Iris pigment epithelial cell (primary cell): Measurements from ENCODE around the gene SMYD4.
"Not testable (repeated sequence)": the region's sequence is repeated elsewhere in the genome, so short reads cannot be mapped to it uniquely, and the experiment has no call there.

Experiments used
- DNase-seq: peaks from one replicate; pipeline ENCODE4 v3.0.0-alpha.2; 2011; ENCODE audit warnings: low read depth

SMYD4 gene

DNA sequence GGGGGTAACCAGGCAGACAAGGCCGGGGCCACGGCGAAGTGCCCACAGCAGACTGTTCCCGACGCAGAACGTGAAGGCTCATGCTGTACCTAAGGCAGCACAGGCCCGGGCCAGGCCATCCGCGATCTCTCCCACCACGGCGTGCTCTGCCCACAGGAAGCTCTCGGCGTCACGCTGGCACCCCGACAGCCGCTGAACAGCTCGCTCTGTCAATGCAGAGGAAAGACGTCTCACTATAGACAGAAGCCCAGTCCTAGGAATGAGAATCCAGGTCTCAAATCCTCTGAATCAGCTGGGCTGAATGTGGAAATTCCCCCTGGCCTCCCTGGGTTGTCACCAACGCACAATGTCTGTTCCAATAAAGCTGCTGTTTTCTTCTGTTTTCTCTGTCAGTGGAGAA, 46.4 kb downstream of the SMYD4 start:
- no peak for DNase-seq

DNA sequence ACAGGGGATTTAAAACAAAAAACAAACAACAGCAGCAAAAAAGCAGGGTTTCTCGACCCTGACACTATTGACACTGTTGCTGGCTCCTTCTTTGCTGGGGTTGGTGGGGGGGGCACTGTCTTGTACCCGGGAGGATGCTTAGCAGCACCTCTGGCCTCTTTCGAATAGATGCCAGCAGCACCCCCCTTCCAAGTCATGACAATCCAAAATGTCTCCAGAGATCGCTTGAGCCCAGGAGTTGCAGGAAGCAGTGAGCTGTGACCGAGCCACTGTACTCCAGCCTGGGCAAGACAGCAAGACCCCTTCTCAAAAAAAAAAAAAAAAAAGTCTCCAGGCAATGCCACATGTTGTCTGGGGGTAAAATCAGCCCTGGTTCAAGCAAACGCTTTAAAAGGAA, 47.5 kb downstream of the SMYD4 start:
- DNase-seq, result no peak

GRCh38 chr17:1779571-1780131, 50.1 kb downstream of the SMYD4 start:
- peak; percentile 95 for DNase-seq

DNA sequence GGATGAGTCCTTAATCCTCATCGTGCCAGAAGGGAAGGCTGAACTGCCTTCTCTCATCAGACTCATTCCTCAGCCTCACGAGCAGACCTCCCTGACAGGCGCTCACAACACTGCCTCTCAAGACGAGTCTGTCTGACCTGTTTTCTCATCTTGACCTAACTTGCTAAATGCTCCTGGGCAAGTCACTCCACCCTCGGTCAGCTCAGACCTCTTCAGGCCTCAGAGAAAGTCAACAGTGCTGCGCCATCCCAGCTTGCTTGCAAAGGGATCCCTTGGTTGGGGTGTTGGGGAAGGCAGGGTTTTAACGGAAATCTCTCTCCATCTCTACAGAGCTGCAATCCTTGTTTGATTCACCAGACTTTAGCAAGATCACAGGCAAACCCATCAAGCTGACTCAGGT, 52.8 kb downstream of the SMYD4 start:
- no peak for DNase-seq

GRCh38 chr17:1776328-1776727, 53.4 kb downstream of the SMYD4 start:
- DNase-seq, result no peak

DNA sequence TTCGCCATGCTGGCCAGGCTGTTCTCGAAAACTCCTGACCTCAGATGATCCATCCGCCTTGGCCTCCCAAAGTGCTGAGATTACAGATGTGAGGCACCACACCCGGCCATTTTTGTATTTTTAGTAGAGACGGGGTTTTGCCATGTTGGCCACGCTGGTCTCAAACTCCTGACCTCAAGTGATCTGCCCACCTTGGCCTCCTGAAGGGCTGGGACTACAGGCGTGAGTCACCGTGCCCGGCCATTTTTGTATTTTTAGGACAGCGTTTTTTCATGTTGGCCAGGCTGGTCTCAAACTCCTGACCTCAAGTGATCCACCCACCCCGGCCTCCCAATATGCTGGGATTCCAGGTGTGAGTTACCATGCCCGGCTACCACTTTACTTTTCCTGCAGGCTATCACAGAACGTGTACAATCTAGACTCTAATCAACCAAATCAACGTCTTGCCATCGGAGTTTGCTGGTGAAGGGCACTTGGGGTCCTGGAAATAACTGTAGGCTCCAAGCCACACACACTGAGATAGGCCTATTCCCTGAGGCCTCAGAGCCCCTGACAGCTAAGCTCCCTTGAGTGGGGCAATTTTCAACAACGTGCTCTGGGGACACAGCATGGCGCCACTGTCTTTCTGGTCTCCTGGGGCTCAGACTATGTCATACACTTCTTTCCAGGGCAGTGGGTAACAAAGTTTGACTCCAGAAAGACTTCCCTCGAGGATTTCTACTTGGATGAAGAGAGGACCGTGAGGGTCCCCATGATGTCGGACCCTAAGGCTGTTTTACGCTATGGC, 55.1 kb downstream of the SMYD4 start:
- DNase-seq, result no peak

DNA sequence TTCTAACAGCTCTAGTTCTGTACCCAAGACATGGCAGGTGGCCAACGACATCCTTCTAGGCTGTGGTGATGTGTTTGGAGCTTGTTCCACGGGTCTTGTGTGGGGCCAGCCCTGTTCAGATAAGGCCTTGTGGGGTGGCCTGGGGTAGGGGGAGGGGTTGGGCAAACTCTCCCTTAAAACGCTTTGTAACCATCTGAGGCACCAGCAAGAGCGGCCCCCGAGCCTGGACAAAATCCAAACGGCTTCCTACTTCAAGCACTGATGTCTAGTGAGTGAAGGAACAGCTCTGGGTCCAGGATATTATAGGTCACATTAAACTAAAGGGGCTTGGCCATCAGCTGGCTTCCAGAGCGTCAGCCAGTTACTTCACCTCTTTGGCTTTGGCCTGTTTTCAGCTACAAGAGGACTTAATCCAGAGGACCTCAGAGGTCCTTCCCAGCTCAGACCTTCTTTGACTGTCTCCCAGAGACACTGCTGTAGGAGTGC, 56.0 kb downstream of the SMYD4 start:
- peak; percentile 45 for DNase-seq

DNA sequence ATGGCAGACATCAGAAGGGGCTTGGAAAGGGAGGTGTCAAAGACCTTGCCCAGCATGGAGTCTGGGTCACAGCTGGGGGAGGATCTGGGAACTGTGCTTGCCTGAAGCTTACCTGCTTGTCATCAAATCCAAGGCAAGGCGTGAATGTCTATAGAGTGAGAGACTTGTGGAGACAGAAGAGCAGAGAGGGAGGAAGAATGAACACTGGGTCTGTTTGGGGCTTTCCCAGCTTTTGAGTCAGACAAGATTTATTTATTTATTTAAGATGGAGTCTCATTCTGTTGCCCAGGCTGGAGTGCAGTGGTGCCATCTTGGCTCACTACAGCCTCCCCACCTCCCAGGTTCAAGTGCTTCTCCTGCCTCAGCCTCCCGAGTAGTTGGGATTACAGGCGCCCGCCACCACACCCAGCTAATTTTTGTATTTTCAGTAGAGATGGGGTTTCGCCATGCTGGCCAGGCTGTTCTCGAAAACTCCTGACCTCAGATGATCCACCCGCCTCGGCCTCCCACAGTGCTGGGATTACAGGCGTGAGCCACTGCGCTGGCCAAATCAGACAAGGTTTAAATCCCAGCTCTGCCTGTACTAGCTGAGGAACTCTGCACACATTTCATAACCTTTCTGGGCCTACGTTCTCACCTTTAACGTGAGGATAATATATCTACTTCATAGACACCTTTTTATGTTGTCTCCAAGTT, 56.6 kb downstream of the SMYD4 start:
- peak; percentile 77 for DNase-seq

- no peak for DNase-seq
These were observed 59.8 kb downstream of the SMYD4 start for GRCh38 chr17:1769822-1770477.

- DNase-seq, result no peak
These were observed 62.3 kb downstream of the SMYD4 start for GRCh38 chr17:1767358-1767757.

DNA sequence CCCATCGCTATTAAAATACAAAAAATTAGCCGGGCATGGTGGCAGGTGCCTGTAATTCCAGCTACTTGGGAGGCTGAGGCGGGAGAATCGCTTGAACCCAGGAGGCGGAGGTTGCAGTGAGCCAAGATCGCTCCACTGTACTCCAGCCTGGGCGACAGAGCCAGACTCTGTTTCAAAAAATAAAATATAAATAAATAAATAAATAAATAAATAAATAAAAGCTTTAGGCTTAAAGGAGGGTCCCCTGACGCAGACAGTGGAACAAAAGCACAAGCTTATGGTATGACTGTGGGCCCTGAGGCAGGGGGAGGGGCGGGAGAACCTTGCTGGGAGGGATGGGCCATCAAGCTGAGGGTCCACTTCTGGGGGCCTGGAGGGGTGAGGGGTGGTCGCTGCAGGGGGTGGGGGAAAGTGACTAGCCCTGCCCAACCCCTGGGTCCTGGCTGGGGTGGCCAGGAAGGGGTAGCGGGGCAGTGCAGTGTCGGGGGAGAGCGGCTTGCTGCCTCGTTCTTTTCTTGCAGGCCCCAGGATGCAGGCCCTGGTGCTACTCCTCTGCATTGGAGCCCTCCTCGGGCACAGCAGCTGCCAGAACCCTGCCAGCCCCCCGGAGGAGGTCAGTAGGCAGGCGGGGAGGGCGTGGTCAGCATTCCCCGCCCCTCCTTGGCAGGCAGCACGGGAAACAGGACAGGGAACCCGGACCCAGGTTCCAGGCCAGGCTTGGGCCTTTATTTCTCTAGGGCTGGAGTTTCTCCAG, 63.1 kb downstream of the SMYD4 start:
- no peak for DNase-seq

DNA sequence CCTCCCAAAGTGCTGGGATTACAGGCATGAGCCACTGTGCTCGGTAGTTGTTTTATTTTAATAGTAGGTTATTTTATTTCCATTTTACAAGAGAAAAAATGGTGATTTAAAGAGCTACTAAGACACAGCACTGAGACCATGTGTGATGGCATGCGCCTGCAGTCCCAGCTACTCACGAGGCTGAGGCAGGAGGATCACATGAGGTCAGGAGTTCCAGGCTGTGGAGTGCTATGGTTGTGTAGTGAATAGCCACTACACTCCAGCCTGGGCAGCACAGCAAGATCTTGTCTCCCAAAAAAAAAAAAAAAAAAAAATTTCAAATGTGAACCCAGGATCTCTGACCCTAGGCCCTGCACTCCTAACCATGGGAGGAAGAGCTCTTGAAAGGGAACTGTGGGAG, 64.1 kb downstream of the SMYD4 start:
- no peak for DNase-seq

DNA sequence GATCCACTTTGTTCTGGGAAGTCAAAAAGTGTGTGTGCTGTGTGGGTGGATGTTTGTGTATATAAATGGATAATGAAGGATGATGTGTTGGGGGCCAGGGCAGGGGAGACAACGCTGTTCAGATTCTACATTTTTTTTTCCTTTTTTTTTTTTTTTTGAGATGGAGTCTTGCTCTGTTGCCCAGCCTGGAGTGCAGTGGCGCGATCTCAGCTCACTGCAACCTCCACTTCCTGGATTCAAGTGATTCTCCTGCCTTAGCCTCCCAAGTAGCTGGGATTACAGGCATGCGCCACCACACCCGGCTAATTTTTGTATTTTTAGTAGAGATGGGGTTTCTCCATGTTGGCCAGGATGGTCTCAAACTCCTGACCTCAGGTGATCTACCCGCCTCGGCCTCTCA, 65.0 kb downstream of the SMYD4 start:
- DNase-seq, result not testable (repeated sequence)

GRCh38 chr17:1764284-1764683, 65.4 kb downstream of the SMYD4 start:
- peak; percentile 95 for DNase-seq

DNA sequence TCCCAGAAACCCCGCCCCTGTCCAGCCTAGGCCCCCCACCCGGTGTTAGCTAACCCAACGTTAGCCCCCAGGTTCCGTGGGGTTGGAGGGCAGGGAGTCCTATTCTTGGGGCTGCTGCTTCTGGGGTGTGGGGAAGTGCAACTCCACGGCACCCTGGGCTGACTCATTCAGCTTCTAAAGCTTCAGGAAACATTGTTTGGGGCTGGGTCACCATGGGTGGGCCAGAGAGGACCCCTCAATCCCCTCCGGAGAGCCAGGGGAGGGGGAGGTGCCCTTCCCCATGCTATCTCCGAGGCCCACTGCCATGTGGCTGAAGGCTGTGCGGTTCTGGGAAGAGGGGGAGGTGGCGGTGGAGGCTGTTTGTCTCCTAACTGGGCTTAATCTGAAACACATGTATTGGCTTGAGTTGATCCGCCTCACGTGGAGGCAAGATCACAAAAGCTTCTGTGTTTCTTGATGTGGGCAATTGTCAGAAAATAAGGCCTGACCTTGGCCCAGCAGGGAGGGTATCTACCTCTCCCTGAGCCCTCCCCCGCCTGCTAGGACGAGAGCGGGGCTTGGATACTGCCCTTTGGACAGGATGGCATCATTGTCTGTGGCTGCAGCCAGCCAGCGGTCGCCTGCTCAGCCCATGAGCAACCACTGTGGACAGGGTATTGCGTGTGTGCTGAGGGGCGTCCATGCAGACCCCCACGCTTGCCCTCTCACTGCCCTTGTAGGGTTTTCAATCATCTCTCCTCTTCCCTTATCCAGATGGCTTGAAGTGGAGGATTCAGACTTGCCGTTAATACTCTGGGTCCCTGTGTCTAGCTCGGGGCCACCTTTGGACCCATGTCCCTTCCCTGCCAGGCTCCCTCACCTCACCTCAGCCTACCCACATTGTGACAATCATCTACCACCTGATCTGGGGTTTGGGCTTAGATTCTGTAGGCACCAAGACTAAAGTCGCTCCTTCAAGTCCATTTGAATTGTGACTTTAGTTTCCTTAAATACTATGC, 66.5 kb downstream of the SMYD4 start:
- peak; percentile 75 for DNase-seq

- peak; percentile 53 for DNase-seq
These were observed 67.3 kb downstream of the SMYD4 start for GRCh38 chr17:1762233-1762900.

- peak; percentile 50 for DNase-seq
These were observed 70.2 kb downstream of the SMYD4 start for GRCh38 chr17:1759529-1759928.

- DNase-seq, result no peak
These were observed 70.9 kb downstream of the SMYD4 start for GRCh38 chr17:1758807-1759206.

GRCh38 chr17:1755827-1756262, 73.9 kb downstream of the SMYD4 start:
- no peak for DNase-seq

DNA sequence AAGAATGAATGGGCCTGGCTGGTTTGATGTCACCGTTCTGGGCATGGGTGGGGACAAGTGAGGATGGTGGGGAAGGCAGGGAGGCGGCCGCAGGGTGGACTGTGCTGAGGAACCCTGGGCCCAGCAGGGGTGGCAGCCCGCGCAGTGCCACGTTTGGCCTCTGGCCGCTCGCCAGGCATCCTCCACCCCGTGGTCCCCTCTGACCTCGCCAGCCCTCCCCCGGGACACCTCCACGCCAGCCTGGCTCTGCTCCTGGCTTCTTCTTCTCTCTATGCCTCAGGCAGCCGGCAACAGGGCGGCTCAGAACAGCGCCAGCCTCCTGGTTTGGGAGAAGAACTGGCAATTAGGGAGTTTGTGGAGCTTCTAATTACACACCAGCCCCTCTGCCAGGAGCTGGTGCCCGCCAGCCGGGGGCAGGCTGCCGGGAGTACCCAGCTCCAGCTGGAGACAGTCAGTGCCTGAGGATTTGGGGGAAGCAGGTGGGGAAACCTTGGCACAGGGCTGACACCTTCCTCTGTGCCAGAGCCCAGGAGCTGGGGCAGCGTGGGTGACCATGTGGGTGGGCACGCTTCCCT, 74.4 kb downstream of the SMYD4 start:
- no peak for DNase-seq
